GM12878 (cell line): ENCODE measurements around the gene NDUFS6. TPM values are rescaled to one million over a fixed set of nuclear protein-coding genes. Genes with fewer than 3 reads are reported as not detected.

Source experiments
- ATAC-seq: fragments of 200-7000 bp; cut with Tn5 transposase; 3 replicates; pipeline ENCODE4 v1.9.1; 2020; ENCODE audit warnings: mild to moderate bottlenecking, moderate library complexity
- BruUV-seq: library from RNA; stranded (reverse); fragments of 400-500 nt; replicated peaks from 2 replicates; lab custom pipeline; 2021; lab: Mats Ljungman, UMichigan
- CTCF ChIA-PET: fragments of 300-600 bp; sonication (Branson Sonifier 250); formaldehyde crosslinking; extraction: SDS; loops from one replicate; lab custom pipeline; 2021; ENCODE audit warnings: inconsistent platforms; lab: Yijun Ruan, JAX
- POLR2A ChIA-PET: fragments of 350-600 bp; formaldehyde crosslinking; extraction: SDS; loops from one replicate; lab custom pipeline; 2021; ENCODE audit warnings: inconsistent platforms; lab: Charles Lee
- RAD21 ChIA-PET: fragments of 300-600 bp; sonication (Branson Sonifier 250); formaldehyde crosslinking; loops from one replicate; lab custom pipeline; 2023; ENCODE audit warnings: antibody characterized with exemption; ENCODE audit not compliant: unreplicated experiment; lab: Charles Lee
- SMC1A ChIA-PET: fragments of 300-600 bp; sonication (Branson Sonifier 250); formaldehyde crosslinking; loops from one replicate; lab custom pipeline; 2023; ENCODE audit not compliant: unreplicated experiment, uncharacterized antibody; lab: Charles Lee
- DNase-seq: peaks from one replicate; pipeline ENCODE4 v3.0.0-alpha.2; 2011; ENCODE audit warnings: low read depth, low spot score
- FAIRE-seq: peaks from 3 replicates; lab custom pipeline; 2011; peaks lifted over from hg19 to GRCh38; lab: Jason Lieb, UNC
- H2AFZ ChIP-seq: 2 replicates; pipeline ENCODE4 v1.6.0; 2011; ENCODE audit warnings: low read depth, low read length, control low read depth; ENCODE audit not compliant: control insufficient read depth
- H3K27ac ChIP-seq: 2 replicates; pipeline ENCODE4 v1.5.1; 2011; ENCODE audit warnings: control low read depth; ENCODE audit not compliant: control insufficient read depth, insufficient read depth
- H3K27me3 ChIP-seq, 2 experiments: replicated peaks in 1 of 2; 2 replicates each; pipeline versions ENCODE4 v1.6.0 to v1.6.1; 2011; ENCODE audit warnings: low read length in 1 of 2; ENCODE audit not compliant: control insufficient read depth in 2 of 2, insufficient read depth in 2 of 2
- H3K36me3 ChIP-seq, 2 experiments: 2 replicates each; pipeline ENCODE4 v1.5.1; 2011; ENCODE audit warnings: low read length in 1 of 2; ENCODE audit not compliant: control insufficient read depth in 2 of 2, insufficient read depth in 2 of 2
- H3K4me1 ChIP-seq: 2 replicates; pipeline ENCODE4 v1.6.1; 2011; ENCODE audit warnings: mild to moderate bottlenecking, low read length, moderate library complexity, mixed read lengths; ENCODE audit not compliant: control insufficient read depth, insufficient read depth
- H3K4me2 ChIP-seq: 2 replicates; pipeline ENCODE4 v1.6.0; 2011; ENCODE audit warnings: control low read depth; ENCODE audit not compliant: control insufficient read depth, insufficient read depth
- H3K4me3 ChIP-seq: fragments of 200-600 bp; sonication (generic); 2 replicates; pipeline ENCODE4 v1.5.1; 2016
- H3K79me2 ChIP-seq: 2 replicates; pipeline ENCODE4 v1.6.0; 2011; ENCODE audit warnings: low read length; ENCODE audit not compliant: control insufficient read depth, insufficient read depth
- H3K9ac ChIP-seq: 2 replicates; pipeline ENCODE4 v1.8.0; 2011; ENCODE audit warnings: low read length, control low read depth, mixed read lengths; ENCODE audit not compliant: control insufficient read depth, insufficient read depth
- H3K9me3 ChIP-seq: replicated peaks from 3 replicates; pipeline ENCODE4 v1.5.1; 2011; ENCODE audit warnings: mild to moderate bottlenecking, low read length; ENCODE audit not compliant: control insufficient read depth, insufficient read depth
- H4K20me1 ChIP-seq: 2 replicates; pipeline ENCODE4 v1.6.0; 2011; ENCODE audit not compliant: control insufficient read depth, insufficient read depth
- BCL11A ChIP-seq: IDR thresholded peaks from 2 replicates; pipeline ENCODE4 v1.6.1; 2011; ENCODE audit warnings: low read depth, low read length
- BCL3 ChIP-seq: IDR thresholded peaks from 2 replicates; pipeline ENCODE4 v1.6.1; 2011; ENCODE audit warnings: borderline replicate concordance, low read depth, mild to moderate bottlenecking, moderate library complexity, low read length; ENCODE audit not compliant: insufficient read depth, poor library complexity, severe bottlenecking
- CHD2 ChIP-seq: IDR thresholded peaks from 2 replicates; pipeline ENCODE4 v1.6.1; 2011; ENCODE audit warnings: low read depth, low read length, improper control_type of control experiment, borderline replicate concordance
- E4F1 ChIP-seq: fragments of 450-650 bp; IDR thresholded peaks from 2 replicates; pipeline ENCODE4 v1.6.1; 2018; ENCODE audit warnings: borderline replicate concordance, mild to moderate bottlenecking; ENCODE audit not compliant: partially characterized antibody
- EGR1 ChIP-seq, 2 experiments: IDR thresholded peaks; 1 replicate in 1 of 2; 2 replicates in 1 of 2; pipeline ENCODE4 v1.6.1; 2011 to 2012; ENCODE audit warnings: low read depth in 2 of 2, low read length in 2 of 2, borderline replicate concordance in 1 of 2, mild to moderate bottlenecking in 1 of 2, moderate library complexity in 1 of 2
- HDGF ChIP-seq: fragments of 450-650 bp; IDR thresholded peaks from 2 replicates; pipeline ENCODE4 v1.6.1; 2016; ENCODE audit warnings: antibody characterized with exemption
- MEF2B ChIP-seq: fragments of 450-650 bp; IDR thresholded peaks from 2 replicates; pipeline ENCODE4 v1.6.1; 2018; ENCODE audit warnings: mild to moderate bottlenecking, moderate library complexity; ENCODE audit not compliant: partially characterized antibody, poor library complexity, severe bottlenecking
- PAX8 ChIP-seq: fragments of 450-650 bp; IDR thresholded peaks from 2 replicates; pipeline ENCODE4 v1.6.1; 2017; ENCODE audit warnings: mild to moderate bottlenecking, moderate library complexity
- RELA ChIP-seq: fragments of 450-650 bp; IDR thresholded peaks from 2 replicates; pipeline ENCODE4 v1.8.0; 2014; ENCODE audit warnings: borderline replicate concordance; ENCODE audit not compliant: partially characterized antibody
- SIN3A ChIP-seq: IDR thresholded peaks from 2 replicates; pipeline ENCODE4 v1.6.1; 2012; ENCODE audit warnings: low read depth, low read length, improper control_type of control experiment
- TARDBP ChIP-seq: IDR thresholded peaks from 2 replicates; pipeline ENCODE4 v1.6.1; 2016; ENCODE audit warnings: borderline replicate concordance
- YBX1 ChIP-seq: fragments of 450-650 bp; IDR thresholded peaks from 2 replicates; pipeline ENCODE4 v1.6.1; 2016; ENCODE audit warnings: antibody characterized with exemption
- ZNF384 ChIP-seq: IDR thresholded peaks from 2 replicates; pipeline ENCODE4 v1.6.1; 2012; ENCODE audit warnings: low read depth, mild to moderate bottlenecking, low read length, improper control_type of control experiment, borderline replicate concordance
- WGBS: methylation state at CpG from one replicate; pipeline ENCODE4 v1.1.6; 2016; ENCODE audit warnings: low lambda C conversion rate; ENCODE audit not compliant: insufficient replicate concordance, insufficient coverage; ENCODE audit errors: missing lambda C conversion rate; 5-methylcytosine and 5-hydroxymethylcytosine counted together
- in situ Hi-C: fragments of 300-500 bp; cut with MboI; formaldehyde crosslinking; loops from 9 replicates; pipeline ENCODE4 v1.14.3; 2018; ENCODE audit warnings: mixed read lengths
- intact Hi-C: fragments of 100-400 bp; cut with micrococcal nuclease; formaldehyde crosslinking; loops from one replicate; pipeline ENCODE4 v1.14.2; 2022; ENCODE audit not compliant: unreplicated experiment
- polyA plus RNA-seq, 11 experiments: library from polyadenylated mRNA; depleted of rRNA in 4 of 11; unstranded in 6 of 11; stranded (reverse) in 5 of 11; fragments of >200 nt; fragmentation: Nextera tagmentation in 4 of 11; fragmentation: Illumina TruSeq in 1 of 11; extraction: Ambion mirVana in 4 of 11; extraction: Trizol in 1 of 11; gene quantifications; 1 replicate in 1 of 11; 2 replicates in 10 of 11; pipeline versions ENCODE4 v1.2.1 to v1.2.3, GENCODE V29; 2011 to 2016; ENCODE audit warnings: inconsistent platforms in 2 of 11, missing spikeins in 2 of 11, low read depth in 1 of 11
- total RNA-seq, 4 experiments: library from RNA; depleted of rRNA in 3 of 4; stranded (reverse); fragments of >200 nt in 3 of 4; fragmentation: Illumina TruSeq in 1 of 4; extraction: Trizol in 1 of 4; gene quantifications; 2 replicates each; pipeline versions ENCODE4 v1.2.1 to v1.2.3, GENCODE V29; 2013 to 2021

Gene NDUFS6
- total and polyA plus RNA-seq, 10 of the 15 experiments (the other 5 are each of a cell fraction or from before 2014, with no cell fraction given) = 20.7 to 213 (median 58.3) TPM

DNA sequence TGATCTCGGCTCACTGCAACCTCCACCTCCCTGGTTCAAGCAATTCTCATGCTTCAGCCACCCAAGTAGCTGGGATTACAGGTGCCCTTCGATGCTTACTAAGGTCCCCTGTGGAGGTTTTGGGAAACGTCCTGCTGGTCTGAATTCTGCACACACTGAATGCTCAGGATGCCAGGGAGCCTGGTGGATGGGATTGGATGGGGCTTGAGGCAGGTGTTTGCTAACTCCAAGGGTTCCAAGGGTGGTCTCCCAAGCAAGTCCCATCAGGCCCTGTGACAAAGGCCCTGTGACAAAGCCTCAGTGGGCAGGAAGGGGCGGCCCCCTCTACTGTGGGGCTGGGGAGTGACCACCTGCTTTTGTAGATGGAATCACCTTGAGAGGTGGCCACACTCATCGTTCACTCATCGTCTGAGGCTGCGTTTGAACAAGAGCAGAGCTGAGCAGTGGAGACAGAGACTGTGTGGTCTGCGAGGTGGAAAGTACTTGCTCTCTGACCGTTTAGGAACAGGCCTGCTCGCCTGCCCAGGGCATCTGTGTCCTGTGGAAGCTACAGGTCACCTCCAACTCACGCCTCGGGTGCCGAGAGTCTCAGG lies 41.7 kb upstream of the NDUFS6 start:
- DNase-seq (no peak), ATAC-seq (no peak), FAIRE-seq (no peak)
- TF ChIP-seq TARDBP (no peak), HDGF (no peak), SIN3A (no peak), CHD2 (no peak), PAX8 (no peak), YBX1 (no peak)
- no peaks in the 10 kb centered on the region; the same call in 1 of the 3 replicates for H3K9me3 ChIP-seq
- in situ Hi-C loops = no loop called here
- ChIA-PET SMC1A (interaction anchor here (0.5 kb wide), 1 partner anchor 490 kb away, joined by 3 read pairs; no protein-coding TSS in a partner anchor), POLR2A (interaction anchor here (0.7 kb wide), 1 partner anchor 44 kb away, joined by 4 read pairs; no protein-coding TSS in a partner anchor), RAD21 (no interaction called here), CTCF (interaction anchor here (1.6 kb wide), 1 partner anchor 21 kb away, joined by 4 read pairs; no protein-coding TSS in a partner anchor)
- no peak overlapping the region for H3K9ac ChIP-seq
- H3K4me1 ChIP-seq = no peaks in the 10 kb centered on the region
- WGBS = 18% methylated on average over 13 of the region's 13 CpGs
- H3K4me3 ChIP-seq = no peak overlapping the region
- no TSS peak for BruUV-seq
- H3K4me2 ChIP-seq = no peak overlapping the region
- H2AFZ ChIP-seq = no peak overlapping the region
- H3K79me2 ChIP-seq = no peaks in the 10 kb centered on the region
- no peaks in the 10 kb centered on the region for H4K20me1 ChIP-seq
- no peak overlapping the region for H3K27ac ChIP-seq
- intact Hi-C loops = no loop called here
- no peaks in the 10 kb centered on the region for H3K36me3 ChIP-seq
- no peaks in the 10 kb centered on the region; a peak in 1 of 4 replicates for H3K27me3 ChIP-seq

DNA sequence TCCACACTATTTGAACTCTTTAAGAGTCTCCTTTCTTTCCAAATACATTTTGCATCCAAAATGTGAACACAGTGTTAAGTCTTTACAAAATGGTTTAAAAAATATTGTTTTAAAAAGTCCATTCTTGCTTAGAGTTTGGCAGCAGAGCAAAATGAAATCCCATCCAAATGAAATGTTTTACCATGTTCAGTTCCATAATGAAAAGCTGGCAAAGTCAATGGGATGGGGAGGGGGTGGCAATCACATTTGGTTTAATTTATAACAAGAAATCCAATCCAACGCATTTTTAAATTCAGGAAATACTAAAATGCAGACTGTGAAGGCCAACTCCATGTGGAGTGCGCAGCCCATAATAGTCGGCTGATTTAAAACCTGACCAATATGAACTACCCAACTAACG lies 41.0 kb upstream of the NDUFS6 start:
- DNase-seq = no peak
- TF ChIP-seq BCL11A (no peak), ZNF384 (no peak), EGR1 (IDR thresholded peaks at IDR 0.05; ENCODE audit: borderline replicate concordance in 1 of 2, low read depth in 2 of 2, low read length in 2 of 2) (no peak), TARDBP (no peak), RELA (no peak), MEF2B (no peak), BCL3 (no peak), E4F1 (no peak)

More for the DNA sequence above, 41.0 kb upstream of the NDUFS6 start:
- peaks cover 0 to 3% of the 10 kb centered on the region in 2 experiments; a peak in 2 of 4 replicates for H3K27me3 ChIP-seq
- ATAC-seq (no peak), FAIRE-seq (no peak)
- H4K20me1 ChIP-seq = no peaks in the 10 kb centered on the region
- in situ Hi-C loops (no loop called here), intact Hi-C loops (loop anchor here (5.0 kb wide), 1 partner anchor 42 kb away; the partner anchor contains the start of gene NDUFS6)
- H3K4me1 ChIP-seq = no peaks in the 10 kb centered on the region
- H3K36me3 ChIP-seq = no peaks in the 10 kb centered on the region
- H3K4me3 ChIP-seq = no peak overlapping the region
- no peak overlapping the region for H3K27ac ChIP-seq
- ChIA-PET SMC1A (no interaction called here), CTCF (no interaction called here), RAD21 (no interaction called here), POLR2A (no interaction called here)
- no peaks in the 10 kb centered on the region for H3K79me2 ChIP-seq
- no peak overlapping the region for H2AFZ ChIP-seq
- BruUV-seq = no TSS peak
- no peak overlapping the region for H3K9ac ChIP-seq
- 69% methylated on average over 4 of the region's 4 CpGs for WGBS
- H3K4me2 ChIP-seq = no peak overlapping the region
- no peaks in the 10 kb centered on the region; the same call in 1 of the 3 replicates for H3K9me3 ChIP-seq
